OCI-M1 (cell line): Measurements from ENCODE around the gene IGSF8.
"Not testable (repeated sequence)": the region's sequence is repeated elsewhere in the genome, so short reads cannot be mapped to it uniquely, and the experiment has no call there.

ENCODE experiments used
- DNase-seq: peaks from one replicate; lab custom pipeline; 2025; lab: John Stamatoyannopoulos, UW

The IGSF8 gene

DNA sequence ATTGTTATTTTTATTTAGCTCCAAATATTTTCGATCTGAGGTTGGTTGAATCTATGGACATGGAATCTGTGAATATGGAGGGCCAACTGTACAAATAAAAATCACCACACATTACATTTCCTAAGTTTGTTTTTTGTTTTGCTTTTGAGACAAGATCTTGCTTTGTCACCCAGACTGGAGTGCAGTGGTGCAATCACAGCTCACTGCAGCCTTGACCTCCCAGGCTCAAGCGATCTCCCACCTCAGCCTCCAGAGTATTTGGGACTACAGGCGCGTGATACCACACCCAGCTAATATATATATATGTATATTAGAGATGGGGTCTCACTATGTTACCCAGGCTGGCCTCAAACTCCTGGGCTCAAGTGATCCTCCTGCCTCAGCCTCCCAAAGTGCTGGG is 27.9 kb upstream of the IGSF8 start:
- DNase-seq: not testable (repeated sequence)

DNA sequence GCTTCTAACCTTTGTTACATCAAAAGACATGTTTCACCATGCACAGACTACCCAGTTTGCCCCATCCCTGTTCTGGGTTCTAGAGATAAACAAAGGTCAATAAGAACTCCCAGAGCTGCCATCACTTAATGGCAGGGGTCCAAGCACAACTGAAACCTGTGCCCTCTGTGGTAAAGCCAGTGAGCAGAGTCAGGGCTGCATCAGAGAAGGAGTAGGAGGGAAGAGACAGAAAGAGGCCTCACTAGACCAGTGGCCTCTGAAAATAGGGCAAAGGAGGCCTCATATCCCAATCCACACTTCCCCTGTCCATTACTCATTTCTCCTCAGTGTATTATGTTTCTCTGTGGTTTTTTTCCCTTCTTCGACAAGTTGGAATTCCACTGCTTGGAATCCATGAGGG is 27.3 kb upstream of the IGSF8 start:
- DNase-seq: no peak

DNA sequence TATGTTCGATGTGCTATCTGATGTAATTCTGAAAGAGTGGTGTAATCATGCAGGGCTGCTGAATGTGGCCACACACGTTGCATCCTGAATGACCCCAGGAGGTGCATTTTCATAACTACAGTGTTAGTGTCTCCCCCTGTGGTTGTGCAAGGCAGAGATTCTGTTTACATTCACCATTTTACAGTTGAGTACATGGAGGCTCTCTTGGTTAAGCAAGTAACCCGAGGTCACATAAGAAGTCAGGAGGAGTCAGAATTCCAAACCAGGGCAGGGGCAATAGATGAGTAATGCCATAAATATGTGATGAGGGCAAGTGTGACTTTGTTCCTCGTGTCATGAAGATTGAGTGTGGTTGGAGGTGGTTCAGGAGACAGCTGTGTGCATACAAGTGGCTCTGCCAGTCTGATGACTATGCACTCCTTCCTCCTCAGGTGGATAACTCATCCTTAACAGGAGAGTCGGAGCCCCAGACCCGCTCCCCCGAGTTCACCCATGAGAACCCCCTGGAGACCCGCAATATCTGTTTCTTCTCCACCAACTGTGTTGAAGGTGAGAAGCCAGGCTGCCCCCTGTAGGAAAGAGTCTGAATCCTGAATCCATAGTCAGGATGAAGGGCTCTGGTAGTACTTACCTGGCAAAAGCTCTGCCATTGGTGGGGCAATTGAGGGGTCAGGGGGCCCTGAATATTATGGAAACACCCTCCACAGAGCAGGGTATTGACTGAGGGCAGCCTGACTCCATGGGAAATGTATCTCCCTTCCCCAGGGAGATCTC is 26.5 kb upstream of the IGSF8 start:
- peak; percentile 27 for DNase-seq

DNA sequence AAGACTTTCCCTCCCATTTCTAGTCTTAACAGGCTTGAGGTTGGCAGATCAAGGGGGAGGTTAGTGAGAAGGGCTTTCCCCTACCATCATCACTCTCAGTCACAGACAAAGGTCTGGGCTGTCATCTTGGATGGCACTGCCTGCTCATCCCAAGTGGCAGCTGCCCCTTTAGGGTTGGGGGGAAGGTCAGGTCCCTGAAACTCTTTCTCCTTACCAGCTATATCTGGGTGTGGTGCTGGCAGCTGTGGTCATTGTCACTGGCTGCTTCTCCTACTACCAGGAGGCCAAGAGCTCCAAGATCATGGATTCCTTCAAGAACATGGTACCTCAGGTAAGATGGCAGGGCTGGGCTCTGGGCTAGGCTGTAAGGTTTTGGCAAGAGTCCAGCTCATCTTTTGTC is 25.3 kb upstream of the IGSF8 start:
- DNase-seq: no peak

DNA sequence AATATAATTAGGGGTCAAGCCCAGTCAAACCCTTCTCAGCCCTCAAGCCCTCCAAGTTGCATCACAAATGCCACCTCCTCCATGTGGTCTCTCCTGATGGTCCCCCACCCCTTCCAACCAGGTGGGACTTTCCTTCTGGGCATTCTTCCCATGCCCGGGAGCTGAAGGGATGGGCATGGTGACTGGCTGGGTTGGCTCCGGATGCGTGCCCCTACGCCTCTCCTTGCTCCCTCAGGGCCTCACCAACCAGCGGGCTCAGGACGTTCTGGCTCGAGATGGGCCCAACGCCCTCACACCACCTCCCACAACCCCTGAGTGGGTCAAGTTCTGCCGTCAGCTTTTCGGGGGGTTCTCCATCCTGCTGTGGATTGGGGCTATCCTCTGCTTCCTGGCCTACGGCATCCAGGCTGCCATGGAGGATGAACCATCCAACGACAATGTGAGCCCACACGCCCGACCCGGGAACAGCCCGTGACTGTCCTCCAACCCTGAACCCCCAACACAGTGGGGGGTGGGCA is 24.6 kb upstream of the IGSF8 start:
- DNase-seq: no peak

DNA sequence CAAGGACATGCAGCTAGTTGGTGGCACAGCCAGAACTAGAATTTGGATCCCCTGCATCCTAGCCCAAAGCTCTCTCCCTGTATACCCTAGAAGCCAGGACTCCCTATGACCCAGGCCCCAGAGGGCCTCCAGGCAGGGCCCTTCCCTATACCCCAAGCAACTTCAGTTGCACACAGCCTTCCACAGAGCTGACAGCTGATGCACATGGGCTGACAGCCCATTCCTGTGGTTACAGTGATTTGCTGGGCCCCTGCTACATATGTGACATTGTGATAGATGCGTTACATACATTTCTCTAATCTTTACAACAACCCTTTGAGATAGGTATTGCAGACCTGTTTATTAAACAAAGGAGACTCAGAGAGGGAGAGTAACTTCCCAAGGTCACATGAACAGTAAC is 23.0 kb upstream of the IGSF8 start:
- no peak for DNase-seq

DNA sequence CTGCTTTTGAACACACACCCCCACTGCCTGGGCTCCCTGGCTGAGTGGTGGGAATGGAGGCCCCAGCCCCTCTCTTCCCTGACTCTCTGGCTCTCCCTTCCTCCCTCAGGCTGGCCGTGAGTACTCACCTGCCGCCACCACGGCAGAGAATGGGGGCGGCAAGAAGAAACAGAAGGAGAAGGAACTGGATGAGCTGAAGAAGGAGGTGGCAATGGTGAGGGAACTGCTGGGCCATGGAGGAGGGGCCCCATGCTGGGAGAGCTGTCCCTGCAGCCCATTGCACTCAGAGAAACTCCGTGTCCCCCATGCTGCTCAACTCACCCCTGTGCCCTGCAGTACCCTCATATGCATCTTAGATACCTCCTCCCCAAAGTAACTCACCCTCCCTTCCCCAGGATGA is 22.4 kb upstream of the IGSF8 start:
- no peak for DNase-seq

DNA sequence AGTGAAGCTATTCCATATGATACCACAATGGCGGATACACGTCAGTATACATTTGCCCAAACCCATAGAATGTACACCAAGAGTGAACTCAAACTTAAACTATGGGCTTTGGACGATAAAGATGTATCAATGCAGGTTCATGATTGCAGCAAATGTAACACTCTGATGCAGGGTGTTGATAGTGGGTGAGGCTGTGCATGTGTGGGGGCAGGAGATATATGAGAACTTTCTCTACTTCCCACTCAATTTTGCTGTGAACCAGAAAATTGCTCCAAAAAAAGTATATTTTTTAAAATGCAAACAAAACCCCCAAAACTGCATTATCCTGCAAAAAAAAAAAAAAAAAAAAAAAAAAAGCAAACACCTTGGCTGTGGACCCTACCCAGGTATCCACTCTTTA is 20.5 kb upstream of the IGSF8 start:
- DNase-seq: no peak

DNA sequence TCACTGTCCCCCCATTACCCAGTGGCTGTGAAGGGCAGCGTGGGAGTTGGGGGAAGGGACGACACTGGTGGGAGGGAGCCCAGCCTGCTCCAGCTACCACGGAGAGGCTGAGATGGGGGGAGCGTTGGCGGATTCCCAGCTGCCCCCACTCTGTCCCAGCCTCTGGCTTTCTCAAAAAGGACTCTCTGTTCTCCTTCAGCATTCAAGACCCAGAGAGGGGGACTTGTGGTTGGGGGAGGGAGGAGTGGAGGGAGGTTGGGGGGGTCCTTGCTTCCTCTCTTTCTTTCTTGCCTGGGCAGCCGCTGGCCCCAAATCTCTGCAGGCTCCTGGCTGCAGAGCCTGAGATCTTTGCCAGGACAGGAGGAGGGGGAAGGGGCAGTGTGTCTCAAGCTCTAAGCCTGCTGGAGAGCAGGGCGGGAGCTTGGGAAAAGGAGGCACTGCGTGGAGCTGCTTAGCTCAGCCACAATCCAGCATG is 19.3 kb upstream of the IGSF8 start:
- DNase-seq: no peak

DNA sequence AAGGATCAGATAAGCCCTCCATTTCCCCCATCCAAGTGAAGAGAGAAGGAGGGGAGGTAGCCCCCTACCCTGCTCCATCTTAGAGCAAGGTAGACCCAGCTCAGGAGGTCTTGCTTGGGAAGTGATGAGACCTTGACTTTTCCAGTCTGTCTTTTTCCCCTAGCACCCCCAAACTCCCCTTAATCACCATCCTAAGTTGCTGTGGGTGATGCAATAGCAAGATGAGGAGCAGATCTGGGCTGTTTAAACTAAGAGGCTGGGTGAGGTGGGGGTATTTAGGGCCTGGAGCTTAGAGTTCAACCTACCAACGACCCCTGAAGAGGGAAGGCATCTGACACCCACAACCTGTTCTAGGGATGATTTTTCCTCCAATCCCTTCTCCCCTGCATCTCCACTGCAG is 18.9 kb upstream of the IGSF8 start:
- no peak for DNase-seq

DNA sequence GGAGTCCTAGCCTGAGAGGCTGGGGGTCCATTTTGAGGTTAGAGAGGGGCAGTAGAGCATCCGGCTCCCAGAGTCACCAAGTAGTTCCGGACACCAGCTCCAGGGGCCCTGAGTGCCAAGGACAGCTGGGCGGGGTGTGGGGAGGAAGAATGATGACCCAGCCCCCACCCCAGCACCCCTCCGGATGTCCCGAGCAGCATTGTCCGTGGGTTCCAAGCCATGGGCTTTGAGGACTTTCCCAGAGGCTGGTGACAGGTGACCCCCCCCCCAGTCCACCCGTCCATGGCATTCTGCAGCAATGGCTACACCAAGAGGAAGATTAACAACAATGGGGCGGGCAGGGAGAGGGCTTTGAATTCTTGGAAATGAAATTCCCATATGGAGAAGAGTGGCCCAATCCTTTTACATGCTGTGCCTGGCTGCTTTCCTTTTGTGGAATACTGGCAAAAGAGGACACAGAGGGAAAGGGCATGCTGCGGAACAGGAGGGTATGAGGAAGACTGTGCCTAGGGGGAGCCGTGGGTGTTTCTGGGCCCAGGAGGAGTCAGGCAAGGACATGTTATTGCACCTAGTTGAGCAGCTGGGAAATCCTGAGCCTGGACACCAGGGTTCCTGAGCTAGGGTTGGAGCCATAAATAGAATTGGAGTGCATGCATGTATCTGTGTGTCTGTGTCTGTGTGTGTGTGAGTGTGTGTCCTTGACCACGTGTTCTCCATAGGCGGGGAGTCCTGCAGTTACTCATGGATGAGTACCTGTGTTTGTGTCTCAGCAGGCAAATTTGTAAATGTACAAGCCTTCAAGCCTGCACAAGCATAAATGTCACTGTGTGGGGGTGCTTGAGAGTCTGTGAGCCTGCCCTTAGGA is 18.1 kb upstream of the IGSF8 start:
- DNase-seq: no peak

DNA sequence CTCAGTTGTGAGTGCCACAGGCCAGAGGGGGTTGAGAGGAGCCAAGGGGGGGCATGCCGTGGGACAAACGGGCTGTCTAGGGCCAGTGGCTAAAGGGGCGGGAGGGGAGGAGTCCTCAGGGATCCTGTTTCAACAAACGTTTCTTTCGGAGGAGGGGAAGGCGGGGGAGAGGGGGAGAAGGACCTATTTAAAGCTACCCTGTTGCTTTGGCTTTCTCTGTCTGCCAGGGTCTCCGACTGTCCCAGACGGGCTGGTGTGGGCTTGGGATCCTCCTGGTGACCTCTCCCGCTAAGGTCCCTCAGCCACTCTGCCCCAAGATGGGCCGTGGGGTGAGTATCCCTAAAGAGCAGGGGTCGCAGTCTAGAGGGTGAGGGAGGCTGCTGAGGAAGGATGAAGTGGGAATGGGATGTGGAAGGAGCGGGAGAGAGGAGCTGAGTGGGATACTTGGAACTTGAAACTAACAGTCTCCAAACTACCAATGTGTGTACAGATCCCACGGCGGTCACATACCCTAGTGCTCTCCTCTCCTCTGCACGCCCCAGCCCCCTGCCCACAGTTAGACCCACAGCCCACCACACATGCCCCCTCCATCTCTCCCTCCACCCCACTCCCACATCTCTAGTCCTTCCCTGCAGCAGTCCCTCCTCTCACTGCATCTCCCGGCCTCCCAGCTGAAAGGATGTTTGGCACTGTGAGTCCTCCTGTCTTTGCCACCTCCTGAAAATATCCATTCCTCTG is 17.3 kb upstream of the IGSF8 start, which contains the start of gene ATP1A2:
ATP1A2 (plus strand) TSS at position 215 of the 738 bp plus-strand sequence; CDS start at position 318, 103 bp downstream.
- DNase-seq: no peak

DNA sequence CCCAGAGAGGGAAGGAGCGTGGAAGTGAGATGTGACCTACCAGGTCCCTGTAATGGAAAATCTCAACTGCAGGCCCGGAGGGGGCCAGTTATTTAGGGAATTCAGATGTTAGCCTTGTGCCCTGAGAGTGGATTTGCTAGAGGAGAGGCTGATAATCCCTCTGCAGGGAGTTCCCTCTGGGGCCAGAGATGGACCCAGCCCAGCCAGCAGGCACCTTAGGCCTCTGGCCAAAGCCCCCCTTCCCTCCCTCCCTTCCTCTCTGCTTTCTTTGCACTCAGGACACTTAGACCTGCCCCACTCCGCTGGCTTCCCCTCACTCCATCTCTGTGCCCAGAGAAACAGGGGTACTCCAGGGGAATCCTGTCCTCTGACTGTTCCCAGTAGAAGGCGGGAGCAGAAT is 15.7 kb upstream of the IGSF8 start:
- no peak for DNase-seq

DNA sequence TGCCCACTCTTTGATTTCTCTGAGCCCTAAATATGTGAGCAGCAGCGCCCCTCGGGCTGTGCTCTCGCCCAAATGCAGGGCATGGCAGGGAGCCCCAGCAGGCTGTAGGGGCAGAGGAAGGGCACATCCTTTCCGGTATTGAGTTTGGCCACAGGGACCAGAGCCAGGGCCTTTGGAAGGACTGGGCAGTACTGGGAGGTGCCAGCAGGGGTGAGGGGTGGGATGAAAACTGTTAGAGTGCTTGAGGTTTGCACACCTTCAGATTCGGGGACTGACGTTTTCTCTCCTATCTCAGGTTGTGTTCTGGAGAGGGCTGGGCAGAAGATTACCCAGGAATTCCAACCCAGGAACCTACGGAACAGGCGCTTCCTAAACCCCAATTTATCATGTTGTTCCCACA is 15.0 kb upstream of the IGSF8 start:
- DNase-seq: no peak

DNA sequence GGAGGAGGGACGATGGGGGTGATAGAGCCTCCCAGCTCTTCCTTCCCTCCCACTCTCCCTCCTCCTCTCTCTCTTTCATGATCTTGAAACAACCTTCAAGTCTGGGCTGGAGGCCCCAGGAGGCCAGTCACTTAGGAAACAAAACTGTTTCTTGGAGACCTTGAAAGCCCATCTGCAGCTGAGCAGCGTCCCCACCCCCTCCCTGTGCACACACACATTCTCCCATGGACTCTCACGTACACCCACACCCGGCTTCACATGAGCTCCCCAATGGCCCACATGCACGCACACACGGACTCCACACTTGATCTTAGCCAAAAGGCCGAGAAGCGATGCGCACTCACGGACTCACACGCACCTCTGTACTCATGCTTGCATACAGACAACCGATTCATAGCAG is 13.9 kb upstream of the IGSF8 start:
- no peak for DNase-seq

DNA sequence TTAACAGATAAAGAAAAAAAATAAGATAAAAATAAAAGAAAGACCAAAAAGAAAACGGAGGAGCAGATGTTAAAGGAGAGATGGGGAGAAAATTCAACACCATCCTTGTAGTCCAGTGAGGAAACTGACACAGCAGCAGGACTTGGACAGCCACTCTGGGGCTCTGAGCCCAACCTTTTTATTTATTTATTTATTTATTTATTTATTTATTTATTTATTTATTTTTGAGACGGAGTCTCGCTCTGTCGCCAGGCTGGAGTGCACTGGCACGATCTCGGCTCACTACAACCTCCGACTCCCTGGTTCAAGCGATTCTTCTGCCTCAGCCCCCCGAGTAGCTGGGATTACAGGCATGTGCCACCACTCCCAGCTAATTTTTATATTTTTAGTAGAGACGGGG is 13.0 kb upstream of the IGSF8 start:
- DNase-seq: not testable (repeated sequence)

DNA sequence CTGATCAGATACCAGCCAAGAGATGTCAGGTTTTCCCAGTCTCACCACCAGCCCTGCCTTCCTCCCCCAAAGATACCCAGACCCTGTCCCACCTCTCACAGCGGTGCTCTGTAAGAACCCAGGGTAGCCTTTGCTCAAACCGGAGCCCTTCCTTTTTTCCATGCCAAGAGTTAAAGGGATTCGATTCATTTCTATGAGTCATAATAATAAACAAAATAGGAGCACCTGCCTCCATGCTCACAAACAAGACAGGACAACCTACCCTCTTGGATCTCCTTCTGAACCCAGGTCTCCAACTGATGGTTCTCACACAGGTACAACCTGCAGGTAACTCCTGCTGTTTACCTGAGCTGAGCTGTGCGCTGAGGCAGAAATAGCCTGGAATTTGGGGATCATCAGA is 11.3 kb upstream of the IGSF8 start:
- DNase-seq: no peak

DNA sequence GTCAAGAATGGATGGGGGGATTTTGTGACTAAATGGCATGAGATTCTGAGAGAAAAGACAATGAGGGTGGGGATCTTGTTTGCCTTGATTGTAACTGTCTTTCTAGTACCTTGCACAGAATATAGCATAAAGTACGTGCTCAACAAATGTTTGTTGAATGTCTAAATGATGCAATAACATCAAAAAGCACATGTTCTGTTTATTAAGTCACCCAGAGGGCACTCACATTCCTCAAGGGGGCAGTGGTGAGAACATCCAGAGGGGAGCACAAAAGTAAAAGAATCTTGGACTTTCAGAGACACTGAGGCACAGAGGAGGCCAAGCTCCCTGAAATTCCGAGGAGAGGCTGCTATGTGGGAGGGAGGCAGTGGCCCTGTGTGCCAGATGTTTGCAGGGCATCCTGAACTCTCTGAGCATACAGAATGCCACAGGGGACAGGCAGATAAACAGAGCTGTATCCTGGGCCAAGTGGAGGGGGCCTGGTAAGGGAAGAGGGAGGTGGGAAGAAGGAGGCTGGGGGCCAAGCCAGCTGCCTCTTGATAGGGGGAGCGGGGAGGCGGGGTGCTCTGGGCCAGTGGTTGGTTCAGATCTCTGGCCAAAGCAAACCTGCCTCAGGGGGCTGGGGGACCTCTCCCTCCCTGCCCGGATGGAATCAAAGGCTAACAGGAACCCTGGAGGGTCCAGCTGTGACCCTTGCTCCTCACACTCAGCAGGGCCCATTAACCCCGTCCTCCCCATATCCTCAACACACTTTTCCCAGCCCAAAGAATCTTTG is 10.7 kb upstream of the IGSF8 start:
- peak; percentile 88 for DNase-seq

DNA sequence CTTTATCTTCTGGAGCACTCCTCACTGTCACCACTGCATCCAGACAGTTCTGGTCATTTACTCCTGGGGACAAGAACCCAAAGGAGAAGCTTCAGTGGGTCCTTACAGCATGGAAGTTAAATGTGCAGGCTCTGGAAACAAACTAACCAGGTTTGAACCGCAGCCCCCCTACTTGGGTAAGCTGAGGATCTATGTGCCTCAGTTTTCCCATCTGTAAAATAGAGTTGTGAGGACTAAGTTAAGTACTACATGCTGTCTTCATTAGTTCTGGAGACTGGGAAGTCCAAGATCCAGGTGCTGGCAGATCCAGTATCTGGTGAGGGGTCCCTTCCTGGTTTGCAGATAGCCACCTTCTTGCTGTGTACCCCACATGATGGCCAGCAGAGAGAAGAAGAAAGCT is 9.1 kb upstream of the IGSF8 start:
- no peak for DNase-seq

DNA sequence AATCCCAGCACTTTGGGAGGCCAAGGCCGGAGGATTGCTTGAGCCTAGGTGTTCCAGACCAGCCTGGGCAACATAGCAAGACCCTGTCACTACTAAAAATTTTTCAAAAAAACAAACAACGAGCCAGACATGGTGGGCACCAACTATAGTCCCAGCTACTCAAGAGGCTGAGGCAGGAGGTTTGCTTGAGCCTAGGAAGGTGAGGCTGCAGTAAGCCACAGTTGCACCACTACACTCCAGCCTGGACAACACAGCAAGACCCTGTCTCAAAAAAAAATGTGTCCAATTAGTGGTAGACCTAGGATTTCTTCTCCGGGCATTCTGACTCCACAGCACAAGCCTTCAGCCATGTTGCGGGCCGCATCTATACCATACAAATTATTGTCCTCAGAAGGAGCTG is 6.7 kb upstream of the IGSF8 start:
- DNase-seq: no peak

DNA sequence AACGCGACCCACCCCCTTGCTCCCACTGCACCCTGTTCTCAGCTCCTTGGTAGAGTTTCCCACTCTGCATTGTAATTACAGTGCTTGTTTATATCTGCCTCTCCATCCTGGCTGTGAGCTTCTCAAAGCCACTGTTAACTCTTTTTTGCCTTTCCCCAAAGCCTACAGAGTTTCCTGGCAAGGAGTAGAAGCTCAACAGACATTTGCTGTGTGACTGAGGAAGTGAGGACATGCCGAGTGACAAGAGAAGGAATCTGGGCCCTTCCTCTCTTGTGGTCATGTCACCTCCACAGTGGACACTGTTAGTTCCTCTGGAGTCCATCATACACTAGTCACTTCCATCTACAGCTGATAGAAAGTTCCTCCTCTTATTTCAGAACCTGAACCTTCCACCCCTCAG is 6.1 kb upstream of the IGSF8 start:
- DNase-seq: no peak
